ENCODE results near the gene STRN4. TPM values are rescaled to one million over a fixed set of nuclear protein-coding genes. Genes with fewer than 3 reads are reported as not detected.

Gene STRN4
- total RNA-seq, 1 donor from 2014 or later: 115 TPM

DNA sequence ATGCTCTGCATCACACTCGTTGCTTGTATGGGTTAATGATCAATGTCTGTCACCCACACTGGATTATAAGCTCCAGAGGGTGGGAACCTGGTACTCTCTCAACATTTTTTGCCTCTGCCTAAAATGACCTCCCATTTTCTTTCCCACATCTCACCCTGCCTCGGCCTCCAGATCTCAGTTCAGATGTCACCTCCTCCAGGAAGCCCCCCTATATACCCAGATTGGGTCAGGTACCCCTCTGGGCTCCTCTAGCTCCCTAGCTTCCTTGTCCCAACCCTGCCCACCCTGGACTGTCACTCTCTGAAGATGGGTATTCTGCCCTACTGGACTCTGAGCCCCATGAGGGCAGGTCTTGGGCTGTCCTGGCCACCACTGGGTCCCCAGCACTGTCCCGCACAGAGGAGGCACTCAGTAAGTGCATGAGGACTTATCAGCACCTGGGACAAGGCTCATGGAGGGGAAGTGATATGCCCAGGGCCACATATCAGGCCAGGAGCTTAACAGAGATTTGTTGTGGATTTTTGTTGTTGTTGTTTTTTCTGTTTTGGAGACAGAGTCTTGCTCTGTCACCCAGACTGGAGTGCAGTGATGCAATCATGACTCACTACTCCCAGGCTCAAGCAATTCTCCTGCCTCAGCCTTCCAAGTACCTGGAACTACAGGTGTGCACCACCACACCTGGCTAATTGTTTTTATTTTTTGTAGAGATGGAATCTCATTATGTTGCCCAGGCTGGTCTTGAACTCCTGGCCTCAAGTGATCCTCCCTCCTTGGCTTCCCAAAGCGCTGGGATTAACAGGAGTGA is 53.1 kb downstream of the STRN4 start:
- Mint-ChIP-seq H3K4me3 (ENCODE audit: low read depth) (no peak overlapping the region), H3K27ac (no peak overlapping the region), H3K9me3 (ENCODE audit: low read depth) (no peaks in the 10 kb centered on the region), H3K36me3 (ENCODE audit: insufficient read depth) (peaks cover 46% of the 10 kb centered on the region), H3K4me1 (ENCODE audit: low read depth) (no peaks in the 10 kb centered on the region), H3K27me3 (no peaks in the 10 kb centered on the region)
- DNase-seq (ENCODE audit: low spot score, unreplicated experiment): no peak
- TF ChIP-seq, protein P1, sequence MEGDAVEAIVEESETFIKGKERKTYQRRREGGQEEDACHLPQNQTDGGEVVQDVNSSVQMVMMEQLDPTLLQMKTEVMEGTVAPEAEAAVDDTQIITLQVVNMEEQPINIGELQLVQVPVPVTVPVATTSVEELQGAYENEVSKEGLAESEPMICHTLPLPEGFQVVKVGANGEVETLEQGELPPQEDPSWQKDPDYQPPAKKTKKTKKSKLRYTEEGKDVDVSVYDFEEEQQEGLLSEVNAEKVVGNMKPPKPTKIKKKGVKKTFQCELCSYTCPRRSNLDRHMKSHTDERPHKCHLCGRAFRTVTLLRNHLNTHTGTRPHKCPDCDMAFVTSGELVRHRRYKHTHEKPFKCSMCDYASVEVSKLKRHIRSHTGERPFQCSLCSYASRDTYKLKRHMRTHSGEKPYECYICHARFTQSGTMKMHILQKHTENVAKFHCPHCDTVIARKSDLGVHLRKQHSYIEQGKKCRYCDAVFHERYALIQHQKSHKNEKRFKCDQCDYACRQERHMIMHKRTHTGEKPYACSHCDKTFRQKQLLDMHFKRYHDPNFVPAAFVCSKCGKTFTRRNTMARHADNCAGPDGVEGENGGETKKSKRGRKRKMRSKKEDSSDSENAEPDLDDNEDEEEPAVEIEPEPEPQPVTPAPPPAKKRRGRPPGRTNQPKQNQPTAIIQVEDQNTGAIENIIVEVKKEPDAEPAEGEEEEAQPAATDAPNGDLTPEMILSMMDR (IDR thresholded peaks at IDR 0.05; ENCODE audit: unreplicated experiment): no peak

DNA sequence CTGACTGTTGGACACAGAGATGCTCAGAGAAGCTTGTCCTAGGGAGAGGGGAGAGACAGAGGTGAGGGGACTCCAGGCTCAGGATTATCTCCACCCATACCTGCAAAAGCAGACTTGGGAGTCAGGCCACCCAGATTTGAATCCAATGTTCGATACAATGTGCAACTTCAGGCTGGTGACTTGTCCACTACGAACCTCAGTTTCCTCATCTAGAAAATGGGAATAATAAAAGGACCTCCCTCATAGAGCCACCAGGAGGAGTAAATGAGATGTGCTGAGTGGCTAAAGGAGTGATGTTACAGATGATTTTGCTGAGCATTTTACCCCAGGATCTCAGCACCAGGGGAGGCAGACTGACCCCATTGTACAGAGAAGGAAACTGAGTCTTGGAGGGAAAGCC is 54.3 kb downstream of the STRN4 start:
- Mint-ChIP-seq H3K27me3 (no peaks in the 10 kb centered on the region), H3K4me1 (ENCODE audit: low read depth) (no peaks in the 10 kb centered on the region), H3K36me3 (ENCODE audit: insufficient read depth) (peaks cover 46% of the 10 kb centered on the region), H3K9me3 (ENCODE audit: low read depth) (no peaks in the 10 kb centered on the region), H3K27ac (no peak overlapping the region), H3K4me3 (ENCODE audit: low read depth) (no peak overlapping the region)
- TF ChIP-seq, protein P1 (IDR thresholded peaks at IDR 0.05; ENCODE audit: unreplicated experiment): no peak
- DNase-seq (ENCODE audit: low spot score, unreplicated experiment): no peak

DNA sequence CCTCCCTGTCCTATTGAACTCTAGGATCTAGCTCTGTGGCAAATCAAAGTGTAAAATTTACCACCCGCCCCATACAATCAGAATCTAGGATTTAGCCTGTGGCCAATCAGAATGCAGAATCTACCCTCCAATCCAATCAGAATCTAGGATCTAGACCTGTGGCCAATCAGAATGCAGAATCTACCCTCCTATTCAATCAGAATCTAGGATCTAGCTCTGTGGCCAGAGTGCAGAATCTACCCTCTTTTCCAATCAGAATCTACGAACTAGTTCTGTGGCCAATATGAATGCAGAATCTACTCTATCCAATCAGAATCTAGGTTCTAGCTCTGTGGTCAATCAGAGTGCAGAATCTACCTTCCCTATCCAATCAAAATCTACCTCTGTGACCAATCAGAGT is 55.1 kb downstream of the STRN4 start:
- Mint-ChIP-seq H3K9me3 (ENCODE audit: low read depth) (no peaks in the 10 kb centered on the region), H3K36me3 (ENCODE audit: insufficient read depth) (peaks cover 42% of the 10 kb centered on the region), H3K4me3 (ENCODE audit: low read depth) (no peak overlapping the region), H3K27me3 (no peaks in the 10 kb centered on the region), H3K4me1 (ENCODE audit: low read depth) (no peaks in the 10 kb centered on the region), H3K27ac (no peak overlapping the region)
- DNase-seq (ENCODE audit: low spot score, unreplicated experiment): no peak
- TF ChIP-seq, protein P1 (IDR thresholded peaks at IDR 0.05; ENCODE audit: unreplicated experiment): no peak

DNA sequence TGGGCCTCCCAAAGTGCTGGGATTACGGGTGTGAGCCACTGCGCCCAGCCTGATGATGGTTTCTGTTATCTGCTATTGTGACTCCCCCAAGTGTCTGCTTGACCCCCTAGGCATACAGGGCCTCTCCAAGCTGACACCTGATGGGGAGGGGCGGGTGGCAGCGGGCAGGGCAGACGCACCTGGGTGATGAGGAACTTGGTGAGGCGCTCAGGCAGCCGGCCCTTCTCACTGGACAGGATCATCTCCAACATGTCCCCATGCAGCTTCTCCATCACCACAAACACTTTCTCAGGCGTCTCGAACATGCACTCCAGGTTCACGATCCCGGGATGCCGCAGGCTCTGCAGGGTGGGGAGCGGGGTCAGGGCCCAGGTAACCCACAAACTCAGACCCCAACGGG is 56.9 kb downstream of the STRN4 start:
- Mint-ChIP-seq H3K27ac (no peak overlapping the region), H3K4me1 (ENCODE audit: low read depth) (no peaks in the 10 kb centered on the region), H3K27me3 (no peaks in the 10 kb centered on the region), H3K9me3 (ENCODE audit: low read depth) (no peaks in the 10 kb centered on the region), H3K4me3 (ENCODE audit: low read depth) (no peak overlapping the region), H3K36me3 (ENCODE audit: insufficient read depth) (peaks cover 41% of the 10 kb centered on the region)
- DNase-seq (ENCODE audit: low spot score, unreplicated experiment): no peak
- TF ChIP-seq, protein P1 (IDR thresholded peaks at IDR 0.05; ENCODE audit: unreplicated experiment): no peak

DNA sequence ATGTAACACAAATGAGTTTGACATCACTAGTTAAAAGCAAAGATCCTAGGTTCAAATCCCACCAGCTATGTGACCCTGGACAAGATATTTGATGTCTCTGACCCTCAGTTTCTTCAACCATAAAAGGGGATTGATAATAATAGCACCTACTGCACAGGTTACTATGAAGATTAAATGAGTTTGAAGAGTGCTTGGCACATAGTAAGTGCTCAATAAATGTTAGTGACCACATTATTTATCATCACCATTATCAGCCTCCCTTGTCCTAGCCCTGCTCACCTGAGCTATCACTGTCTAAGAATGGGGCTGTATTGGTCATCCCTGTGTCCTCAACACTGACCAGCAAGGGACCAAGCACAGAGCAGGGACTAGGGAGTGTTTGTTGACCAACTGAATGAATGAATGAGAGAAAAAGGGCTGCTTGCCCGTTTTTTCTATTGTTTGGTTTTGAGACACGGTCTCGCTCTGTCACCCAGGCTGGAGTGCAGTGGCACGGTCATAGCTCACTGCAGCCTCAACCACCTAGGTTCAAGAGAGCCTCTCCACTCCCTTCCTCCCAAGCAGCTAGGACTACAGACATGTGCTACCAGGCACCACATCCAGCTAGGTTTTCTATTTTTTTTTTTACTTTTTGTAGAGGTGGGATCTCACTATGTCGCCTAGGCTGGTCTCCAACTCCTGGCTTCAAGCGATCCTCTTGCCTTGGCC is 58.7 kb downstream of the STRN4 start:
- Mint-ChIP-seq H3K4me1 (ENCODE audit: low read depth) (no peaks in the 10 kb centered on the region), H3K36me3 (ENCODE audit: insufficient read depth) (peaks cover 38% of the 10 kb centered on the region), H3K27me3 (no peaks in the 10 kb centered on the region), H3K27ac (no peak overlapping the region), H3K9me3 (ENCODE audit: low read depth) (no peaks in the 10 kb centered on the region), H3K4me3 (ENCODE audit: low read depth) (no peak overlapping the region)
- TF ChIP-seq, protein P1 (IDR thresholded peaks at IDR 0.05; ENCODE audit: unreplicated experiment): no peak
- no peak for DNase-seq (ENCODE audit: low spot score, unreplicated experiment)
